Esophagus muscularis mucosa (tissue), 4 donors: ENCODE results near the gene USP24. TPM values are rescaled to one million over a fixed set of nuclear protein-coding genes. Genes with fewer than 3 reads are reported as not detected.
A peak's percentile ranks its signal among the peaks of the same experiment; 100 is the strongest.

Source experiments
- DNase-seq: peaks from one replicate; pipeline ENCODE4 v3.0.0-alpha.2; 2017; ENCODE audit errors: extremely low spot score
- H3K27ac ChIP-seq, 4 donors: fragments of 200-600 bp; sonication (generic); replicated peaks in 1 of 4; 1 replicate in 3 of 4; 2 replicates in 1 of 4; pipeline ENCODE4 v1.5.1; 2016 to 2019; ENCODE audit warnings: mild to moderate bottlenecking in 1 of 4
- H3K27me3 ChIP-seq, 4 donors: fragments of 200-600 bp; sonication (generic); one replicate each; pipeline versions ENCODE4 v1.5.1 to v1.6.0; 2016 to 2019
- H3K36me3 ChIP-seq, 4 donors: fragments of 200-600 bp; sonication (generic); one replicate each; pipeline ENCODE4 v1.5.1; 2016 to 2019
- H3K4me1 ChIP-seq, 4 donors: fragments of 200-600 bp; sonication (generic); one replicate each; pipeline ENCODE4 v1.5.1; 2016 to 2019
- H3K4me3 ChIP-seq, 4 donors: fragments of 200-600 bp; sonication (generic); 1 replicate in 2 of 4; 2 replicates in 2 of 4; pipeline ENCODE4 v1.5.1; 2016 to 2019; ENCODE audit warnings: mild to moderate bottlenecking in 4 of 4, moderate library complexity in 1 of 4
- H3K9me3 ChIP-seq, 4 donors: fragments of 200-600 bp; sonication (generic); 1 replicate in 3 of 4; 2 replicates in 1 of 4; pipeline ENCODE4 v1.5.1; 2016 to 2019
- EP300 ChIP-seq: sonication (generic); formaldehyde crosslinking; IDR thresholded peaks from one replicate; pipeline ENCODE4 v1.6.1; 2017; ENCODE audit warnings: antibody characterized with exemption
- POLR2A ChIP-seq: fragments of 450-650 bp; IDR thresholded peaks from one replicate; pipeline ENCODE4 v1.6.1; 2017; ENCODE audit warnings: antibody characterized with exemption, moderate library complexity, mild to moderate bottlenecking, low read depth
- POLR2AphosphoS5 ChIP-seq, 2 donors: sonication (generic); formaldehyde crosslinking; IDR thresholded peaks; one replicate each; pipeline ENCODE4 v1.6.1; 2017; ENCODE audit warnings: antibody characterized with exemption in 2 of 2
- WGBS: methylation state at CpG from one replicate; pipeline ENCODE4 v1.1.5; 2018; 5-methylcytosine and 5-hydroxymethylcytosine counted together
- intact Hi-C: fragments of 100-400 bp; cut with DNase I; formaldehyde crosslinking; loops from one replicate; pipeline ENCODE4 v1.15.1; 2023
- total RNA-seq, 4 donors: library from RNA; depleted of rRNA; stranded (reverse); fragments of >200 nt; gene quantifications; one replicate each; pipeline versions ENCODE4 v1.1.0 to v1.2.1, GENCODE V29; 2016
- TF ChIP-seq, protein P1 (sequence below), 3 experiments: fragments of 200-600 bp in 2 of 3; fragments of 450-650 bp in 1 of 3; sonication (generic) in 2 of 3; IDR thresholded peaks; one replicate each; pipeline ENCODE4 v1.5.1; 2017 to 2019; ENCODE audit warnings: antibody characterized with exemption in 3 of 3, mild to moderate bottlenecking in 2 of 3, moderate library complexity in 1 of 3

USP24 gene
- total RNA-seq, 4 donors from 2014 or later, result 28.3 to 45.3 (median 37.7) TPM

DNA sequence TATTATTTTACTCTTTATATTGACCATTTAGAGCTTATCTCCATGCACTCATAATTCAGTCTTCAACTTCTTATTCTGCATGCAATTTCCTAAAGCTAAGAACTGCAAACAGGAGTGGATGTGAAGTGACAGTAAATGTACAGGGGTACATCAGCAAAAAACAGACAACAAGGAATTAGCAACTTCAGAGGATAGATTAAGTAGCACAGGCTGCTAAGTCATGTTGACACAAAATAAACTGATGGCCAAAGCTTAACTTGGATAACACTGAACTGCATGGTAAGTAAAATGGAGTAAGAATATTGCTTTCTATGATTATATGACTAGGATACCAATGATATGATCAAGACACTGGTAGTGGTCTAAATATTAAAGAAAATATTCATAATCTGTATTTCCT is 66.5 kb downstream of the USP24 start:
- no peaks in the 10 kb centered on the region for H3K27me3 ChIP-seq
- H3K36me3 ChIP-seq, result peaks cover 16 to 81% (median 45%) of the 10 kb centered on the region in 4 donors
- H3K9me3 ChIP-seq, result no peaks in the 10 kb centered on the region
- no peak overlapping the region for H3K4me3 ChIP-seq
- H3K27ac ChIP-seq, result no peak overlapping the region
- peaks cover 0 to 9% (median 3%) of the 10 kb centered on the region in 4 donors for H3K4me1 ChIP-seq
- intact Hi-C loops, result no loop called here
- DNase-seq, result no peak
- no peak for TF ChIP-seq POLR2A

DNA sequence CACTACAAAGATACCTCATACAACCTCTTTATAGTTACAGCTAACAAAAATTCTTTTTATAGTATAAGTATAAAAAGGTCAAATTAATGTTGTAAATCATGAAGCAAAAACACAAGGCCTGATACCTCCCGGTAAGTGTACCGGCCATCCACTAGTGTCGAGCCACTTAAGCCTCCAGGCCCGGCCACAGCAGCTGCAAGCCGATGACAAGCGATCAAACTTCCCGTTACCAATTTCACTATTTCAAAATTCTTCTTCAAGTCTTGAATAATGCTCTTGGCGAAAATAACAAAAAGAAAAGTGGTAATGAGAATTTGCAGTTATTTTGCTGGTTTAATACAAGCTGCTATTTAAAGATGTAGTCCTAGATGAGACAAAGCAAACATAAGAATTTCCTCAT is 67.6 kb downstream of the USP24 start:
- peaks cover 0 to 9% (median 3%) of the 10 kb centered on the region in 4 donors for H3K4me1 ChIP-seq
- H3K9me3 ChIP-seq, result no peaks in the 10 kb centered on the region
- TF ChIP-seq, protein P1, sequence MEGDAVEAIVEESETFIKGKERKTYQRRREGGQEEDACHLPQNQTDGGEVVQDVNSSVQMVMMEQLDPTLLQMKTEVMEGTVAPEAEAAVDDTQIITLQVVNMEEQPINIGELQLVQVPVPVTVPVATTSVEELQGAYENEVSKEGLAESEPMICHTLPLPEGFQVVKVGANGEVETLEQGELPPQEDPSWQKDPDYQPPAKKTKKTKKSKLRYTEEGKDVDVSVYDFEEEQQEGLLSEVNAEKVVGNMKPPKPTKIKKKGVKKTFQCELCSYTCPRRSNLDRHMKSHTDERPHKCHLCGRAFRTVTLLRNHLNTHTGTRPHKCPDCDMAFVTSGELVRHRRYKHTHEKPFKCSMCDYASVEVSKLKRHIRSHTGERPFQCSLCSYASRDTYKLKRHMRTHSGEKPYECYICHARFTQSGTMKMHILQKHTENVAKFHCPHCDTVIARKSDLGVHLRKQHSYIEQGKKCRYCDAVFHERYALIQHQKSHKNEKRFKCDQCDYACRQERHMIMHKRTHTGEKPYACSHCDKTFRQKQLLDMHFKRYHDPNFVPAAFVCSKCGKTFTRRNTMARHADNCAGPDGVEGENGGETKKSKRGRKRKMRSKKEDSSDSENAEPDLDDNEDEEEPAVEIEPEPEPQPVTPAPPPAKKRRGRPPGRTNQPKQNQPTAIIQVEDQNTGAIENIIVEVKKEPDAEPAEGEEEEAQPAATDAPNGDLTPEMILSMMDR (IDR thresholded peaks at IDR 0.05), result no peak
- TF ChIP-seq EP300 (no peak), POLR2A (no peak), POLR2AphosphoS5 (IDR thresholded peaks at IDR 0.05) (no peak)
- no peak overlapping the region for H3K27ac ChIP-seq
- intact Hi-C loops, result no loop called here
- H3K4me3 ChIP-seq, result no peak overlapping the region
- H3K36me3 ChIP-seq, result peaks cover 11 to 81% (median 44%) of the 10 kb centered on the region in 4 donors
- no peak for DNase-seq
- no peaks in the 10 kb centered on the region for H3K27me3 ChIP-seq
- 89% methylated on average over 8 of the region's 8 CpGs for WGBS

DNA sequence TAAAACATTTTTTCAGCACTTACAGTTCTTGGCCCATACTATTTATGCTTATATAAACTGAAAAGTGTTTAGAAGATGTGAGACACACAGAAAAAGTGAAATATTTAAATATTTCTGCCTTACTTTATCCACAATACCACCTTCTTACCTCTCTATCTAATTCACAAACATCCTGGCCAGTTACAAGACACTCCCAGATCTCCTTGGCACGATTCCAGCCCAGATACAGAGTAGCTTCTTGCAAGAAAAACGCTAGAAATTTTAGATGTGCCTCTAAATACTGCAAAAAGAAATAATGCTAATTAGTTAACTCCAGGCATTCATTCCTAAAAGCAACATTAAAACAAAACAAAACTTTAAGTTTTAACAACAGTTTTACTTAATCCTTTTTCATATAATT is 68.4 kb downstream of the USP24 start:
- H3K4me1 ChIP-seq, result peaks cover 0 to 9% (median 2%) of the 10 kb centered on the region in 4 donors
- no peaks in the 10 kb centered on the region for H3K27me3 ChIP-seq
- 31% methylated on average over 2 of the region's 2 CpGs for WGBS
- TF ChIP-seq, protein P1 (IDR thresholded peaks at IDR 0.05), result no peak
- peaks cover 11 to 82% (median 47%) of the 10 kb centered on the region in 4 donors for H3K36me3 ChIP-seq
- no peak for DNase-seq
- intact Hi-C loops, result no loop called here
- no peak overlapping the region for H3K4me3 ChIP-seq
- H3K27ac ChIP-seq, result no peak overlapping the region
- no peaks in the 10 kb centered on the region for H3K9me3 ChIP-seq

DNA sequence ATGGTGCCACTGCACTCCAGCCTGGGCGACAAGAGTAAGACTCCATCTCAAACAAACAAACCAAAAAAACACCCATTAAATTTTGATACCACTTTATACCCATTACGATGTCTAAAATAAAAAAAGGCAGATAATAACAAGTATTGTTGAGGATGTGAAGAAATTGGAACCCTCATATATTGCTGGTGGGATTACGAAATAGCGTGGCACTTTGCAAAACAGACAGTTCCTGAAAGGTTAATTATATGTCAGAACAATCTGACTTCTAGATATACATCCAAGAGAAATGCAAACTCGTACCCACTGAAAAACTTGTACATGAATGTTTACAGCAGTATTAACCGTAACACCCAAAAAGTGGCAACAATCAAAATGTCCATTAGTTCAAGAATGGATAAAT is 70.3 kb downstream of the USP24 start:
- intact Hi-C loops, result no loop called here
- Histone ChIP-seq H3K36me3 (peaks cover 11 to 87% (median 51%) of the 10 kb centered on the region in 4 donors), H3K27me3 (no peaks in the 10 kb centered on the region), H3K4me1 (peaks cover 0 to 17% (median 7%) of the 10 kb centered on the region in 4 donors), H3K27ac (no peak overlapping the region), H3K9me3 (no peaks in the 10 kb centered on the region), H3K4me3 (no peak overlapping the region)
- WGBS, result 92% methylated on average over 6 of the region's 6 CpGs
- TF ChIP-seq, protein P1 (IDR thresholded peaks at IDR 0.05), result no peak
- TF ChIP-seq POLR2AphosphoS5 (IDR thresholded peaks at IDR 0.05) (no peak), POLR2A (no peak), EP300 (no peak)
- no peak for DNase-seq

DNA sequence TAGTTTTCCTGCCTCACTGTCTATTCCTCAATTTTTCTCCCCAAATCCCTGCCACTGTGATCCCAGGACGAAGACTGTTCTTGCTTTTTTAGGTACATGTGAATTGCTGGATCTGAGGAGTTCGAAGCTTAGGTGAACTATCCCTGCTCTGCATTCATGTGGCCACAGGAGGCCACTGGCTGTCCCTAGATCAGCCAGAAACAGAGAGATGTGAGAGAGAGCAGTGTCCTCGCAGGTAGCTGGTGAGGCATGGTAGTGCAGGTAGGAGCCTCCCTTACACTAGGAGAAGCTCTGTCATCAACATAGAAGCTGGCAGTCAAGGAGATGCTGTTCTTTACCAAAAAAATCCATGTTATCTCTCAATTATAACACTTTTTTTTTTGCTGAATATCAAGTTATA is 71.5 kb downstream of the USP24 start:
- WGBS, result 93% methylated on average over 3 of the region's 3 CpGs
- TF ChIP-seq POLR2A, result no peak
- no peak for TF ChIP-seq EP300
- intact Hi-C loops, result no loop called here
- Histone ChIP-seq H3K27ac (no peak overlapping the region), H3K36me3 (peaks cover 17 to 89% (median 56%) of the 10 kb centered on the region in 4 donors), H3K4me3 (no peak overlapping the region), H3K27me3 (no peaks in the 10 kb centered on the region), H3K9me3 (no peaks in the 10 kb centered on the region), H3K4me1 (peaks cover 0 to 17% (median 7%) of the 10 kb centered on the region in 4 donors)
- DNase-seq, result no peak

DNA sequence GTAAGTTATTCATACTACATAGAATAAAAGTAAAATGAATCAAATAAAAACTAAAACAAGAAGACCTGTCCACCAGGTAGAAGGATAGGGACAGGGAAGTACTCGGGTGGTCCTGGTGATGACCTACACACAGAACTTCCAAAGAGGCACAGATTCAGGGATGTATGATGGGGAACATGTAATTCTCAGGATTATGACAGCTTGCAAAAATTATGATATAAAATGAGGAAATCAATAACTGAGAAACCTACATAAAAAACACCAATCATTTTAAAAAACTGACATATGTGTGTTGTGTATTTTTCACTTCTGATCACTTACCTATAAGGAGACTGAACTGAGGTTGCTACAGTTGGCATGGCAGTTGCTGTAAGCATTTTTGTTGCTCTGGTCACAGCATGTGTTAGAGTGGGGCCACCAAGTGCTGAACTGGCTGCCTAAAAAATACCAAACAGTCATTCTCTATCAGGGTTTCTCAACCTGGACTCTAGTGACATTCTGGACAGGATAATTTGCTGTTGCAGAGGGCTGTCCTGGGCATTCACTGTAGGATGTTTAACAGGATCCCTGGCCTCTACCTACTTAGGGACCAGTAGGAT is 73.8 kb downstream of the USP24 start:
- no peaks in the 10 kb centered on the region for H3K27me3 ChIP-seq
- intact Hi-C loops, result no loop called here
- H3K4me1 ChIP-seq, result peaks cover 0 to 12% (median 6%) of the 10 kb centered on the region in 4 donors
- WGBS, result 91% methylated on average over 1 of the region's 1 CpG
- no peak for DNase-seq
- TF ChIP-seq, protein P1 (IDR thresholded peaks at IDR 0.05), result no peak
- TF ChIP-seq POLR2AphosphoS5 (IDR thresholded peaks at IDR 0.05) (no peak), EP300 (no peak), POLR2A (no peak)
- H3K36me3 ChIP-seq, result peaks cover 32 to 93% (median 74%) of the 10 kb centered on the region in 4 donors
- H3K9me3 ChIP-seq, result no peaks in the 10 kb centered on the region
- peak overlapping the region in 1 of 4 donors; percentile 46 for H3K27ac ChIP-seq
- H3K4me3 ChIP-seq, result no peak overlapping the region
